Stimulated activated CD4-positive, alpha-beta T cell treated with anti-CD3 and anti-CD28 coated beads, TNF-alpha, amount 100 ng/mL, for 48 hours (primary cell): ENCODE data around the gene MAP4K5.
"Not testable (repeated sequence)": the region's sequence is repeated elsewhere in the genome, so short reads cannot be mapped to it uniquely, and the experiment has no call there.

Experiments used
- DNase-seq, 3 donors: peaks; one replicate each; pipeline ENCODE4 v3.0.0-alpha.2; 2020; ENCODE audit warnings: low read depth in 3 of 3

Gene MAP4K5

DNA sequence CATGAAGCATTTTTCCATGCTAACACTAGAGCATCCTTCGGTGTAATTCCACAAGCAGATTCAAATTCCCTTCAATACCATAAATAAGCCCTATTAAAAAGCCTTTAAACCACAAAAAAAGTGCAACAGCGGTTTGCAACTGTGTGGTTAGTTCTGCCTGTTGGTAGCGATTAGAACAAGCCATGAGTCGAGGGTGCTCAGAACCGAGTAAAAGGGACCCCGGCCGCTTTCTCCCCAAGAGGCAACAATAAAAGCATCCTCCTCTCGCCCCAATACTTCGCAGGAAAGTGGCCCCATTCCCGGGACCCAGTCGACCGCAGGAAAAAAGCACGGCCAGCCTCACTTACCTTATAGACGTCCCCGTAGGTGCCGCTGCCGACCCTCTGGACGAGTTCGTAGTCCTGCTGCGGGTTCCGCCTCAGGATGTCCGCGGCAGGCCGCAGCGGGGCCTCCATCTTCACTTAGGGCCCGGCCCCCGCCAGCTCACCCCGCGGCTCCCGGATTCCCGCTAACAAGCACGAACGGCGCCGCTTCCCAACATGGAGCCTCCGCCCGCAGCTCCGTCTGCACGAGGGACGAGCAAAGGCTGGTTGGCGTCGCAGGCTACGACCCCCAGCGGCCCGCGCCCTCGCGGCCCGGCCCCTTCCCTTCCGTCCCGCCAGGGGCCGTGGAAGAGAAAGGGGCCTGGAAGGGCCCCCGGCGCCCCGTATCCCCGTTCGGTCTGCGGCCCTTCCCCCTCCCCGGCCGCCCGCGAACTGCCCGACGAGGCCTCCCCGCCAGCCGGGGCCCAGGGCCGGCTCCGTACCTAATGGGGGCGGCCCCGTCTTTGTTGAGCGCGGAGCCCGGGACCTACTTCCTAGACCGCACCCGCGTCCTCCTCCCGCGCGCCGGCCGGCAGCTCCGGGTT is 521 bp downstream of the MAP4K5 start:
- DNase-seq: no peak

- no peak for DNase-seq
Observed at GRCh38 chr14:50530794-50531365, 1.5 kb downstream of the MAP4K5 start.

- no peak for DNase-seq
Observed at GRCh38 chr14:50530358-50530757, 2.0 kb downstream of the MAP4K5 start.

- no peak for DNase-seq
Observed at GRCh38 chr14:50529288-50530179, 2.8 kb downstream of the MAP4K5 start.

DNA sequence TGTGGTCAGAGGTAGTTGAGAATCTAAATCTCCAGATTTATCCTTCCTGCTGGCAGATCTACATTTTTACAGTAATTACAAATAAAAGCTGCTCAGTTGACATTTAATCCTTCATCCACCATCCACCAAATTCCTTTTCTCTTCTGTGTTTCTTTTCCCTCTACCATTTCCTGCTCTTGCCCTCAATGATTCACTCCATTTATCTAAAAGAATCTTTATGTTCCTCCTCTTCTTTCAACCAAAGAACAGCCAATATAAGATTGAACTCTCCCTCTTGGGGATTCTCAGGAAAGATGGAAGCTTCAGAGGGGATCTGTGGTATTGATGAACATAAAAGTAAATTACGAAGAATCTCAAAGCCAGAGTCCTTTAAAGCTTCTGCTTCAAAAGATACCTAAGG is 4.4 kb downstream of the MAP4K5 start:
- DNase-seq: no peak

GRCh38 chr14:50524731-50525515 is 7.4 kb downstream of the MAP4K5 start:
- no peak for DNase-seq

DNA sequence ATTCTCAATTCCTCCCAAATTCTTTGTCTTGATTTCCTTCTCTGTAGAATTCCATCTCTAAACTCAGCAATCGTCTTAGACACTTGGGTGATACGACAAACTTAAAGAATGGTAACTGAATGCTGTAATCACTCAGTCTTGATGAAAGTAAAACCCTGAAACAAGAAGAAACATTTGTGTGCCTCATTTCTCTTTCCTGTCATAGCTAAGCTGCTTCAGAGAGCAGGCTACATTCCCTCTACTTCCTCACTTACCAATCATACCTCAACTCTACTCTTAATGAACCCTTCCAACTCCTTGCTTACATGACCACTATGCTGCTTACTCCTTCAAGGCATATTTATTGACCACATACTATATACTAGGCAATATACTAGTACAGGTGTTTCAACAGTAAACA is 8.3 kb downstream of the MAP4K5 start:
- DNase-seq: no peak

DNA sequence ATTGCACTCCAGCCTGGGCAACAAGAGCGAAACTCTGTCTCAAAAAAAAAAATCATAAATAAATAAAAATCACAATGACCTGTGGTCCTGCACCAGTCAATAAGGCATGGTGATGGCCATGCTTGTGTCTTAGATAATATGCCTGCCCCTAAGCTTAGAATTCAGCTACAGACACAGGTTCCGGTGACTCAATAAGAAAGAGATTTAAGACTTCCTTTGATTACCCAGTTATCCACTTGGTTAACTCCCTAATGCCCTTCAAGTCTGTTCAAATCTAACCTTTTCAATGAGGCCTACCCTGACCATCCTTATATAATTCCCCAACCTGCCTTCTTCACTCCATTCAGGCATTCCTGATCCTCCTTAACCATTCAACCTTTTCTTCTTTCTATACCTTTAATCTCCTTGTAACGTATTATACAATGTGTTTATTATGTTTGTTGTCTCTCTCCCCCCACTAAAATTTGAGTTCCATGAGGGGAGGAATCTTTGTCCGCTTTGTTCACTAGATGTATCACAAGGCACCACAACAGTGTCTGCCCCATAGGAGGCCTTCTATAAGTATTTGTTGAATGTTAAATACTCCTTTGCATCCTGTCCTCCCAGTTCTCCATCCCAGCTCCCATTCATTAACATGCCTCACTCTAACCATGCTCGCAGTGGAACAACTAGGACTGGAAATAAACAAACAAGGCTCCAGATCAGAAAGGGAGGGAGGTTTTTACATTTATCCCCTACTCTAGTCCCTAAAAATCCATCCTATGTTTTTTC is 8.9 kb downstream of the MAP4K5 start:
- no peak for DNase-seq

DNA sequence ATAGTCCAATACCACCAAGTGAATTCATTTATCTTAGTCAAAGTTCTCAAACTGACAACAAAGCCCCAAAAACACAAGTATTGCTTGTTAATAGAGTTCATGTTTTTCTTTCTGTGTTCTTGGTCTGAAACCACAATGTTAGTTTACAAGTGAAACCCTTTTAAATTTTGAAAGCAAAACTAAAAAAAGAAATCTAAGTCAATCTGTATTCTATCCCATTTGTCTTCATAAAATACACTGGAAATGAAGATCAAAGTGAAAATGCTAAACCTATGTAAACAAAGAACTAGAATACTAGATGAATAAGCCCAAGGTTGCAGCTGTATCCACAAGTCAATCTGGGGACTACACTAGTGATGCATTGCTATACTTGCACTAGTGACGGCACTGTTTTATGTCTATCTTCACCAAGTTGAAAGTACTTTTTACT is 10.4 kb downstream of the MAP4K5 start:
- no peak for DNase-seq

DNA sequence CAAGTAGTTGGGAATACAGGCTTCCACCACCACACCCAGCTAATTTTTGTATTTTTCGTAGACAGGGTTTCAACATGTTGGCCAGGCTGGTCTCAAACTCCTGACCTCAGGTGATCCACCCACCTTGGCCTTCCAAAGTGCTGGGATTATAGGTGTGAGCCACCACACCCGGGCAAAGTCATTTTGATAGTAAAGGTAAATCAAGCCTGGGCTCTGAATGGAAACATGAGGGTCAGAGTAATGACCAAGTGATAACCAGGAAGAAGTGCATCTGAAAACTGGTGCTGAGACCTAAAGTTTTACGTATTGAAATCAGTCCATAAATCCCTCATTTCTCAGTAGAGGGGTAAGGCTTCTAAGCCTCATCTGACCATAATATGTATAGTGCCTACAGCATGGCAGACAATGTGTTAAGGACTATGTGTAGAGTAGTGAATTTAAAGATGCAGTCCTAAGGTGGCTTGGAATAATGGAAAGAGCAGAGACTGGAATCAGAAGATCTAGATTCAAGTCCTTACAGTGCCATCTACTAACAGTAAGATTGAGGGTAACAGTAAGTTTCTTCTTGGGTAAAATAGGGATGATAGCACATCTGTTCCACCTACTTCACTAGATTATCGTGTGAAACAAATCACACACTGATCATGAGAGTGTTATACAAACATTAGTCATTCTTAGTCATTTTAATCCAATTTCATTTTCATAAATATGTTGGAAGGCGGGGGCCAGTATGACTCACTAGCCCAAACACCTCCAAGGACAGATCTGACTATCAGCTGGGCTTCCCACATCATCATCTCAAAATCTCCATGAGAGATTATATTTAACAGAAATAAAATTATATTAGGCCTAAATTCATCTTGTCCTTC is 11.2 kb downstream of the MAP4K5 start:
- peak in 2 of 3 donors; percentile 48 to 63 for DNase-seq

DNA sequence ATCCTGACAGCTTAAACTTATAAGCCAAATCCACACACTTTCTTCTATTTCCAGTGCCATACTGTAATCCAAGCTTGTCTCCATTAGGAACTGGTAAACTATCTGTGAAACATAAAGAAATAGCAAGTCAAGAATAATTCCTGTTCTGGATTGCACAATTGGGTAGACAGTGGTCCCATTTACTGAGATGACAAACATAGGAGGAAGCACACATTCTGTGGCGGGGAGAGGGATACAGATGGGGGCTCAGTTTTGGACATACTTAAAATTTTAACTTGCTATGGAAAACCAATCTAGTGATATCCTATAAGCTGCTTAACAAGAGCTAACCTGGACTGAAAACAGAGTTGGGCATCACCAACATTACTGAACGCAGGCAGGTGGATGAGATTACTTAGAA is 16.3 kb downstream of the MAP4K5 start:
- DNase-seq: no peak

- no peak for DNase-seq
Observed at GRCh38 chr14:50512463-50512862, 19.9 kb downstream of the MAP4K5 start.

- DNase-seq: no peak
Observed at GRCh38 chr14:50510157-50510556, 22.2 kb downstream of the MAP4K5 start.

DNA sequence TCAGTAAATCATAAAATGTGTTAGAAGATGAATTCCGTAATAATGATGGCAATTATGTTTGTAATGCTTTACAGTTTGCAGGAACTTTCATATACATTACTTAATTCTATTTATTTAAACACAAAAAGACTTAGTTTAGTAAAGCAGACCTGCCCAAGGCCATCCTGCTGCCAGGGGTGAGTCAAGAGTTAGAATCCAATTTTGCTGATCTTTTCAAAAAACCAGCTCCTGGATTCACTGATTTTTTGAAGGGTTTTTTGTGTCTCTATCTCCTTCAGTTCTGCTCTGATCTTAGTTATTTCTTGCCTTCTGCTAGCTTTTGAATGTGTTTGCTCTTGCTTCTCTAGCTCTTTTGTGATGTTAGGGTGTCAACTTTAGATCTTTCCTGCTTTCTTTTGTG is 25.3 kb downstream of the MAP4K5 start:
- DNase-seq: not testable (repeated sequence)

- DNase-seq: no peak
Observed at GRCh38 chr14:50501642-50502041, 30.7 kb downstream of the MAP4K5 start.

GRCh38 chr14:50497351-50497750 is 35.0 kb downstream of the MAP4K5 start:
- no peak for DNase-seq

GRCh38 chr14:50489851-50490250 is 42.5 kb downstream of the MAP4K5 start:
- DNase-seq: no peak

GRCh38 chr14:50488521-50488920 is 43.8 kb downstream of the MAP4K5 start:
- no peak for DNase-seq

GRCh38 chr14:50479041-50479440 is 53.3 kb downstream of the MAP4K5 start:
- no peak for DNase-seq

- no peak for DNase-seq
Observed at GRCh38 chr14:50477760-50478159, 54.6 kb downstream of the MAP4K5 start.
